Panc1 (cell line): ENCODE results near the gene CCDC195.

Experiments
- POLR2AphosphoS5 ChIP-seq: IDR thresholded peaks from 2 replicates; pipeline ENCODE4 v1.6.1; 2012; ENCODE audit warnings: mild to moderate bottlenecking, low read depth, low read length, moderate library complexity
- SIN3A ChIP-seq: IDR thresholded peaks from 2 replicates; pipeline ENCODE4 v1.6.1; 2012; ENCODE audit warnings: low read depth, mild to moderate bottlenecking, low read length, moderate library complexity, borderline replicate concordance; ENCODE audit not compliant: insufficient read depth
- TCF7L2 ChIP-seq: IDR thresholded peaks from 2 replicates; pipeline ENCODE4 v1.6.1; 2011; ENCODE audit warnings: mild to moderate bottlenecking, low read depth, low read length, inconsistent platforms
- TF ChIP-seq, protein P1 (sequence below): fragments of 450-650 bp; IDR thresholded peaks from 2 replicates; pipeline ENCODE4 v1.5.1; 2017; ENCODE audit warnings: mild to moderate bottlenecking
- TF ChIP-seq, protein P2 (sequence below), 2 experiments: IDR thresholded peaks; 2 replicates each; pipeline ENCODE4 v1.6.1; 2011 to 2012; ENCODE audit warnings: low read depth in 2 of 2, control low read depth in 1 of 2, low read length in 1 of 2, mild to moderate bottlenecking in 1 of 2, moderate library complexity in 1 of 2; ENCODE audit not compliant: insufficient read depth in 1 of 2

DNA sequence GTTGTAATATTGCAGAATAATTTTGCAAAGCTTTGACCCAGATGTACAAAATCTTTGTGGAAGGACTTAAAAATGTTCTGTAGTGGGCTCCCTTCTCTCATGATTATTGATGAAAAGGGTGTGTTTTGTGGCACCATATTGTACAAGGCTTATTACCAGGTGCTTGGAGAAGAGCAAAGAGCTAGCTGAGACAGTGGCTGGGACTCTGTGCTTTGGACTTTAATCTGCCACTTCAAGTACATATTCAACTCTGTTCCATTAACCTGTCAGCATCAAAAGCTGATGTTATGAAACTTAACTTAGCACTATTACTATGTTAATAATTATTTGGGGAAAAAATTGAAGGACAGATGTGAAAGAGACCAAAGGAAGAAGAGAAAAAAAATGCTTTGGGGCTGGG, 31.0 kb downstream of the CCDC195 start:
- TF ChIP-seq, protein P1, sequence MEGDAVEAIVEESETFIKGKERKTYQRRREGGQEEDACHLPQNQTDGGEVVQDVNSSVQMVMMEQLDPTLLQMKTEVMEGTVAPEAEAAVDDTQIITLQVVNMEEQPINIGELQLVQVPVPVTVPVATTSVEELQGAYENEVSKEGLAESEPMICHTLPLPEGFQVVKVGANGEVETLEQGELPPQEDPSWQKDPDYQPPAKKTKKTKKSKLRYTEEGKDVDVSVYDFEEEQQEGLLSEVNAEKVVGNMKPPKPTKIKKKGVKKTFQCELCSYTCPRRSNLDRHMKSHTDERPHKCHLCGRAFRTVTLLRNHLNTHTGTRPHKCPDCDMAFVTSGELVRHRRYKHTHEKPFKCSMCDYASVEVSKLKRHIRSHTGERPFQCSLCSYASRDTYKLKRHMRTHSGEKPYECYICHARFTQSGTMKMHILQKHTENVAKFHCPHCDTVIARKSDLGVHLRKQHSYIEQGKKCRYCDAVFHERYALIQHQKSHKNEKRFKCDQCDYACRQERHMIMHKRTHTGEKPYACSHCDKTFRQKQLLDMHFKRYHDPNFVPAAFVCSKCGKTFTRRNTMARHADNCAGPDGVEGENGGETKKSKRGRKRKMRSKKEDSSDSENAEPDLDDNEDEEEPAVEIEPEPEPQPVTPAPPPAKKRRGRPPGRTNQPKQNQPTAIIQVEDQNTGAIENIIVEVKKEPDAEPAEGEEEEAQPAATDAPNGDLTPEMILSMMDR, result no peak
- TF ChIP-seq POLR2AphosphoS5 (no peak), SIN3A (no peak), TCF7L2 (no peak)
- TF ChIP-seq, protein P2, sequence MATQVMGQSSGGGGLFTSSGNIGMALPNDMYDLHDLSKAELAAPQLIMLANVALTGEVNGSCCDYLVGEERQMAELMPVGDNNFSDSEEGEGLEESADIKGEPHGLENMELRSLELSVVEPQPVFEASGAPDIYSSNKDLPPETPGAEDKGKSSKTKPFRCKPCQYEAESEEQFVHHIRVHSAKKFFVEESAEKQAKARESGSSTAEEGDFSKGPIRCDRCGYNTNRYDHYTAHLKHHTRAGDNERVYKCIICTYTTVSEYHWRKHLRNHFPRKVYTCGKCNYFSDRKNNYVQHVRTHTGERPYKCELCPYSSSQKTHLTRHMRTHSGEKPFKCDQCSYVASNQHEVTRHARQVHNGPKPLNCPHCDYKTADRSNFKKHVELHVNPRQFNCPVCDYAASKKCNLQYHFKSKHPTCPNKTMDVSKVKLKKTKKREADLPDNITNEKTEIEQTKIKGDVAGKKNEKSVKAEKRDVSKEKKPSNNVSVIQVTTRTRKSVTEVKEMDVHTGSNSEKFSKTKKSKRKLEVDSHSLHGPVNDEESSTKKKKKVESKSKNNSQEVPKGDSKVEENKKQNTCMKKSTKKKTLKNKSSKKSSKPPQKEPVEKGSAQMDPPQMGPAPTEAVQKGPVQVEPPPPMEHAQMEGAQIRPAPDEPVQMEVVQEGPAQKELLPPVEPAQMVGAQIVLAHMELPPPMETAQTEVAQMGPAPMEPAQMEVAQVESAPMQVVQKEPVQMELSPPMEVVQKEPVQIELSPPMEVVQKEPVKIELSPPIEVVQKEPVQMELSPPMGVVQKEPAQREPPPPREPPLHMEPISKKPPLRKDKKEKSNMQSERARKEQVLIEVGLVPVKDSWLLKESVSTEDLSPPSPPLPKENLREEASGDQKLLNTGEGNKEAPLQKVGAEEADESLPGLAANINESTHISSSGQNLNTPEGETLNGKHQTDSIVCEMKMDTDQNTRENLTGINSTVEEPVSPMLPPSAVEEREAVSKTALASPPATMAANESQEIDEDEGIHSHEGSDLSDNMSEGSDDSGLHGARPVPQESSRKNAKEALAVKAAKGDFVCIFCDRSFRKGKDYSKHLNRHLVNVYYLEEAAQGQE (IDR thresholded peaks at IDR 0.05; ENCODE audit: insufficient read depth in 1 of 2, low read depth in 2 of 2, low read length in 1 of 2), result no peak
